Esophagus muscularis mucosa (tissue), 4 donors: ENCODE measurements around the gene CAMTA1.

Experiments used
- CTCF ChIP-seq, 3 experiments: fragments of 200-600 bp in 2 of 3; fragments of 450-650 bp in 1 of 3; sonication (generic) in 2 of 3; IDR thresholded peaks; one replicate each; pipeline ENCODE4 v1.5.1; 2017 to 2019; ENCODE audit warnings: antibody characterized with exemption in 3 of 3, mild to moderate bottlenecking in 2 of 3, moderate library complexity in 1 of 3
- EP300 ChIP-seq: sonication (generic); formaldehyde crosslinking; IDR thresholded peaks from one replicate; pipeline ENCODE4 v1.6.1; 2017; ENCODE audit warnings: antibody characterized with exemption
- POLR2A ChIP-seq: fragments of 450-650 bp; IDR thresholded peaks from one replicate; pipeline ENCODE4 v1.6.1; 2017; ENCODE audit warnings: antibody characterized with exemption, moderate library complexity, mild to moderate bottlenecking, low read depth

GRCh38 chr1:7171574-7171973 is 386.3 kb downstream of the CAMTA1 start:
- no peak for TF ChIP-seq CTCF (IDR thresholded peaks at IDR 0.05)
- no peak for TF ChIP-seq POLR2A
- no peak for TF ChIP-seq EP300
